Kidney epithelial cell (primary cell): ENCODE data around the gene PLA2R1. TPM values are rescaled to one million over a fixed set of nuclear protein-coding genes. Genes with fewer than 3 reads are reported as not detected.

Source experiments
- DNase-seq: peaks from one replicate; pipeline ENCODE4 v3.0.0-alpha.2; 2010; ENCODE audit warnings: low read depth
- H3K27me3 ChIP-seq: 2 replicates; pipeline ENCODE4 v1.6.0; 2011; ENCODE audit warnings: low read length; ENCODE audit not compliant: control insufficient read depth, insufficient read depth
- H3K36me3 ChIP-seq: 2 replicates; pipeline ENCODE4 v1.5.1; 2011; ENCODE audit warnings: low read length; ENCODE audit not compliant: control insufficient read depth, insufficient read depth
- H3K4me3 ChIP-seq: 2 replicates; pipeline ENCODE4 v1.5.1; 2011; ENCODE audit warnings: low read depth, mild to moderate bottlenecking, control low read depth, low read length
- CTCF ChIP-seq: IDR thresholded peaks from 2 replicates; pipeline ENCODE4 v1.5.1; 2011; ENCODE audit warnings: mild to moderate bottlenecking, moderate library complexity, low read length, control low read depth, inconsistent platforms; ENCODE audit not compliant: insufficient read depth, poor library complexity, severe bottlenecking
- total RNA-seq: library from RNA; depleted of rRNA; stranded (reverse); fragments of >200 nt; gene quantifications from 2 replicates; pipeline ENCODE4 v1.2.3, GENCODE V29; 2015

Gene PLA2R1
- 2.9 and 3.6 TPM in 2 replicates for total RNA-seq

DNA sequence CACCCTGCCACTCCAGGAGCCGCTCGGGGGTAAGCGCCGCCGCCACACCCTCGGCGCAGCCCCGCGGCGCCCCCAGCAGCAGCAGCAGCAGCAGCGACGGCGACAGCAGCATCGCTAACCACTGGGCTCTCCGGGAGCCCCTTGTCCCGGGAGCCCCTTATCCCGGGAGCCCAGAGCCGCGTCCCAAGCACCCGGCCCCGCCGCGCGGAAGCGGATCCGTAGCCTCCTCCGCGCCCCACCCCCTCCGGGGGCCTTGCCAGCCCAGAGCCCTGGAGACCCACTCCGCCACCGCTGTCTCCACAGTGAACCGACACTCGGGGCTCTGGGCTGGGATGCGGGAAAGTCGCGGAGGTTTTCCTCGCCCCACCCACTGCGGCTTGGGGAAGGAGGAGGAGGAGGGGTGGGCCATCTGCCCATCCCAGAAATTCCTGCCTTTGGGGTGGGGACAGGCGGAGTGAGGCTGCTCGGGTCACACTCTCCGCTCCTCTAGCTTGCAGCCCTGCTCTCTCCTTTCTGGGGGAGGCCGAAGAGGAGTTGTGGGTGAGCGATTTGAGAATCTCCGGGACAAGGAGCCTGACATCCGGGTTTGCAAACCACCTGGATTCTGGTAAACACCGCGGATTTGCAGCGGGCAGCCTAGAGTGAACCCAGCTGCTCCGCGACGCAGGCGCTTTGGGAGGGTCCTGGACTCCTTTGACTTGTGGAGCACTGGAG is at the start of gene PLA2R1:
TSS of gene PLA2R1 (minus strand) at position 324 of the 714 bp plus-strand sequence. CDS start at position 112, 212 bp downstream.
- Histone ChIP-seq H3K36me3 (no peaks in the 10 kb centered on the region), H3K4me3 (peak within 1 kb of the TSS; percentile 46), H3K27me3 (no peaks in the 10 kb centered on the region)
- TF ChIP-seq CTCF = no peak
- no peak for DNase-seq

DNA sequence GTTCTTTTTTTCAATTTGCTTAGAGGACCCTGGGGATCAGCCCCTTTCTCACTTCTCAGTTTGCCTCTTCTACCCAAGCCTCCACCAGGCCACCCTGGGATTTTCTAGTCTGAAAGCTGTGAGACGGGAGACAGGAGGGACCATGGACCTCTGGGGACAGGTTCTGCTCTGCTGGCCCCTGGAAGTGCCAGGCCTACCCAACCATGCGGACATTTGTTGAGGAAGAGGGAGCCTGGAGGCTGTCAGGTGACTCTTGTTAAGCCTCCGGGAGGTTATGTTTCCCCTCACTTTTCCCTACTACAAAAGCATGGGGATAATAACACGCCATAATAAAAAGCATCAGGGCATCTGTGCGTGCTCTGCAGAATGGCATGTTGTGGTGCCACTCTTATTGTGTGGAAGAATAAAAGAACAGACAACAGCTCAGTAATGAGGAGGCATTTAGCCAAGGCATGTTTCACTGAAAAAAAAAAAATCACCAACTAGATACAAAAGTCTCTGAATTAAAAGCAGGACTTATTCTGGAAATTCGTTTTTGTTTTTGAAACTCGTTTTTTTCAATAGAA is 48.3 kb upstream of the PLA2R1 start:
- no peak for DNase-seq

GRCh38 chr2:160109939-160110673 is 47.7 kb upstream of the PLA2R1 start:
- H3K36me3 ChIP-seq = no peaks in the 10 kb centered on the region
- TF ChIP-seq CTCF = peak; percentile 77
- H3K27me3 ChIP-seq = no peaks in the 10 kb centered on the region
- no peak for DNase-seq
- no peak overlapping the region for H3K4me3 ChIP-seq

More for the DNA sequence above, 48.3 kb upstream of the PLA2R1 start:
- no peaks in the 10 kb centered on the region for H3K27me3 ChIP-seq
- no peaks in the 10 kb centered on the region for H3K36me3 ChIP-seq
- no peak for TF ChIP-seq CTCF
- H3K4me3 ChIP-seq = no peak overlapping the region

DNA sequence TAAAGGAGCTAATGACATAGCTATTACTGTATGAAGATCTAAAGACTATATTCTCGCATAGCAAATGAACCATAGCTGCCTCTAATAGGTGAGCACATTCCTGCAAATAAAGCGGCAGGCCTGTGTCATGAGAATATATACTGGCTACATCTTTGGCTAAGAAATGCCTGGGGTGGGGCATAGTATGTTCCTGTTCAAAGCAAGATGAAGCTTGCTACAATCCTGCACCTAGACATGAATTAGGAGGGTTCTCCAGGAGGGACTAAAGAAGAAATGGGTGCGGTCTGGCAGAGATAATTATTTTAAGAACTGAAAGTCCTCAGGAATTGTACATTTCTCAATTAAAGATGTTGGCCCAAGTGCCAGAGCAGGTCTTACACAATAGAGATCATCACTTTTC is 46.8 kb upstream of the PLA2R1 start:
- TF ChIP-seq CTCF = no peak
- no peaks in the 10 kb centered on the region for H3K36me3 ChIP-seq
- no peaks in the 10 kb centered on the region for H3K27me3 ChIP-seq
- no peak for DNase-seq
- no peak overlapping the region for H3K4me3 ChIP-seq

DNA sequence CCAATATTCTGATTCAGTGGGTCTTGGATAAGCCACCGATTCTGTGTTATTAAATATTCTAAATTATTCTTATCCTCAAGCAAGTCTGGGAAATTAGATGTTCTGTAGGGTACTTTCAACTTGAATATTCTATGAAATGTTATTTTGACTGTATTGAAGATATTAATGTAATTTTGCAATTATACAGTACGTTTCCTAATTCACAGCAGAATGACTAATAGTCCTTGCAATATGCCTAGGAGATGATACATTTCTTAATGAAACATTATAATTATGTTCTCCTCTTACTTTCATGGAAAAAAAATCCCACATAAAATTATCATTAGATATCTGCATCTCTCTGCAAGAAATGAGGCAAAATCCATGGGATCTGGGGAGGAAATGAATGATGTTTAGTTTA is 46.2 kb upstream of the PLA2R1 start:
- no peak for DNase-seq
- H3K36me3 ChIP-seq = no peaks in the 10 kb centered on the region
- H3K27me3 ChIP-seq = no peaks in the 10 kb centered on the region
- H3K4me3 ChIP-seq = no peak overlapping the region
- no peak for TF ChIP-seq CTCF
